Sigmoid colon (tissue), 4 donors: ENCODE results near the gene PDILT.
A peak's percentile ranks its signal among the peaks of the same experiment; 100 is the strongest.

ENCODE experiments used
- EP300 ChIP-seq, 4 donors: sonication (generic); formaldehyde crosslinking; IDR thresholded peaks; one replicate each; pipeline ENCODE4 v1.6.1; 2017; ENCODE audit warnings: antibody characterized with exemption in 4 of 4
- POLR2A ChIP-seq, 2 donors: fragments of 450-650 bp; IDR thresholded peaks; one replicate each; pipeline ENCODE4 v1.6.1; 2016; ENCODE audit warnings: antibody characterized with exemption in 2 of 2, mild to moderate bottlenecking in 2 of 2, moderate library complexity in 2 of 2
- POLR2AphosphoS5 ChIP-seq, 4 donors: sonication (generic); formaldehyde crosslinking; IDR thresholded peaks; one replicate each; pipeline ENCODE4 v1.6.1; 2017; ENCODE audit warnings: antibody characterized with exemption in 4 of 4
- TF ChIP-seq, protein P1 (sequence below), 4 experiments: fragments of 450-650 bp in 3 of 4; fragments of 200-600 bp in 1 of 4; IDR thresholded peaks; one replicate each; pipeline ENCODE4 v1.5.1; 2016 to 2019; ENCODE audit warnings: antibody characterized with exemption in 4 of 4, mild to moderate bottlenecking in 3 of 4, moderate library complexity in 2 of 4

DNA sequence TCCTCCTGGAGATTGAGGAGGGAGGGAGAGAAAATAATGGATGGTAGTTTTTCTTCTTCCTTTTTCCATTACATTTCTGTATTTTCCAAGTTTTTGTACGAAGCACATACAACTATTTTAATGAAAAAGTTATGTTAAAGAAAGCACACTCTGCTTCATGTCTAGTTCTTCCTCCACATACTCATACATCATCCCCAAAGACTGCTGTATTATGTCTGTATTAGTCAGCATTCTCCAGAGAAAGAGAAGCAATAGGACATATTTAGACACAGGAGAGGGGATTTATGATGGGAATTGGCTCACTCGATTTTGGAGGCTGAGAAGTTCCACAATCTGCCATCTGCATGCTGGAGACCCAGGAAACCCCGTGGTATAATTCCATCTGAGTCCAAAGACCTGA is 36.7 kb upstream of the PDILT start:
- TF ChIP-seq, protein P1, sequence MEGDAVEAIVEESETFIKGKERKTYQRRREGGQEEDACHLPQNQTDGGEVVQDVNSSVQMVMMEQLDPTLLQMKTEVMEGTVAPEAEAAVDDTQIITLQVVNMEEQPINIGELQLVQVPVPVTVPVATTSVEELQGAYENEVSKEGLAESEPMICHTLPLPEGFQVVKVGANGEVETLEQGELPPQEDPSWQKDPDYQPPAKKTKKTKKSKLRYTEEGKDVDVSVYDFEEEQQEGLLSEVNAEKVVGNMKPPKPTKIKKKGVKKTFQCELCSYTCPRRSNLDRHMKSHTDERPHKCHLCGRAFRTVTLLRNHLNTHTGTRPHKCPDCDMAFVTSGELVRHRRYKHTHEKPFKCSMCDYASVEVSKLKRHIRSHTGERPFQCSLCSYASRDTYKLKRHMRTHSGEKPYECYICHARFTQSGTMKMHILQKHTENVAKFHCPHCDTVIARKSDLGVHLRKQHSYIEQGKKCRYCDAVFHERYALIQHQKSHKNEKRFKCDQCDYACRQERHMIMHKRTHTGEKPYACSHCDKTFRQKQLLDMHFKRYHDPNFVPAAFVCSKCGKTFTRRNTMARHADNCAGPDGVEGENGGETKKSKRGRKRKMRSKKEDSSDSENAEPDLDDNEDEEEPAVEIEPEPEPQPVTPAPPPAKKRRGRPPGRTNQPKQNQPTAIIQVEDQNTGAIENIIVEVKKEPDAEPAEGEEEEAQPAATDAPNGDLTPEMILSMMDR (IDR thresholded peaks at IDR 0.05): no peak
- peak in 1 of 4 donors; percentile 53 for TF ChIP-seq POLR2AphosphoS5 (IDR thresholded peaks at IDR 0.05)
- no peak for TF ChIP-seq EP300 (IDR thresholded peaks at IDR 0.05)
- no peak for TF ChIP-seq POLR2A (IDR thresholded peaks at IDR 0.05)
